ENCODE data around the gene PPP1R3F.
"Not testable (repeated sequence)": the region's sequence is repeated elsewhere in the genome, so short reads cannot be mapped to it uniquely, and the experiment has no call there.

PPP1R3F gene

GRCh38 chrX:49331282-49331681, 61.7 kb downstream of the PPP1R3F start, which contains the start of gene GAGE13:
Gene GAGE13, plus strand, starts transcription at chrX:49331582. Its CDS starts 1,156 bp downstream, at chrX:49332738.
- H3K9me2 ChIP-seq (replicated peaks; ENCODE audit: insufficient read depth, low read length); H3K9me3 ChIP-seq (replicated peaks; ENCODE audit: insufficient read depth, low read length); H2AFZ ChIP-seq (ENCODE audit: low read length); H3K36me3 ChIP-seq (replicated peaks; ENCODE audit: insufficient read depth, low read length); H3K27me3 ChIP-seq (replicated peaks; ENCODE audit: insufficient read depth, low read length); H3K9ac ChIP-seq (ENCODE audit: low read length); H3K27ac ChIP-seq (ENCODE audit: low read length); H3K4me3 ChIP-seq (ENCODE audit: low read length); H3K79me2 ChIP-seq (ENCODE audit: low read length); H4K20me1 ChIP-seq (ENCODE audit: insufficient read depth, low read length); DNase-seq; H3K4me1 ChIP-seq (ENCODE audit: low read length); H3F3A ChIP-seq (ENCODE audit: insufficient read depth, low read length); H3K4me2 ChIP-seq (ENCODE audit: low read depth, low read length): not testable (repeated sequence)

- not testable (repeated sequence) for H3K27ac ChIP-seq (ENCODE audit: low read length); H3K4me1 ChIP-seq (ENCODE audit: low read length); H3K9me3 ChIP-seq (replicated peaks; ENCODE audit: insufficient read depth, low read length)
Observed at GRCh38 chrX:49331841-49332240, 62.2 kb downstream of the PPP1R3F start.

More at GRCh38 chrX:49331841-49332240, 62.2 kb downstream of the PPP1R3F start:
- H3K4me3 ChIP-seq (ENCODE audit: low read length); H3K9ac ChIP-seq (ENCODE audit: low read length); H3K36me3 ChIP-seq (replicated peaks; ENCODE audit: insufficient read depth, low read length); H4K20me1 ChIP-seq (ENCODE audit: insufficient read depth, low read length); H2AFZ ChIP-seq (ENCODE audit: low read length); H3F3A ChIP-seq (ENCODE audit: insufficient read depth, low read length); DNase-seq; H3K4me2 ChIP-seq (ENCODE audit: low read depth, low read length); H3K79me2 ChIP-seq (ENCODE audit: low read length); H3K9me2 ChIP-seq (replicated peaks; ENCODE audit: insufficient read depth, low read length); H3K27me3 ChIP-seq (replicated peaks; ENCODE audit: insufficient read depth, low read length): not testable (repeated sequence)
